GM21619 (cell line): ENCODE measurements around the gene TNFRSF14.
"Not testable (repeated sequence)": the region's sequence is repeated elsewhere in the genome, so short reads cannot be mapped to it uniquely, and the experiment has no call there.

Experiments used
- ATAC-seq: cut with Tn5 transposase; IDR thresholded peaks from one replicate; pipeline ENCODE4 v1.9.1; 2021; ENCODE audit not compliant: unreplicated experiment

TNFRSF14 gene

DNA sequence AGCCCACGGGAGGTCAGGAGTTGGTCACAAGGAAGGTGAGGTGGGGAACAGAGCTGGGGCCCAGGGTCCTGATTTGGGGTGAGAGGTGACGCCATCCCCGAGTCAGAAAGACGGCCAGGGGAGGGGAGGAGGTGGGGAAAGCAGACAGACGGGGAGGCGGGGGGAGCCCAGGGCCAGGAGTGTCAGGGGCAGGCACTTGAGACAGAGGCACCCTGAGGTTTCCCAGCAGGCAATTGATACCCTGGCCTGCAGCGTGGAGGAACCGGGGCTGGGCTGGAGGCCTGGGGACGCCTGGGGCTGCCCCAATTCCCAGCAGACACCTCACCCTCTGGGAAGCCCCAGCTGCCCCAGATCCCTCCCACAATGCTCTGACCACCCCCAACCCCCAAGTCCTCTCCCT lies 3.1 kb upstream of the TNFRSF14 start:
- not testable (repeated sequence) for ATAC-seq

GRCh38 chr1:2553871-2554620 lies 2.1 kb upstream of the TNFRSF14 start:
- no peak for ATAC-seq

- ATAC-seq: no peak
Measured at GRCh38 chr1:2554621-2555387, 1.4 kb upstream of the TNFRSF14 start.

DNA sequence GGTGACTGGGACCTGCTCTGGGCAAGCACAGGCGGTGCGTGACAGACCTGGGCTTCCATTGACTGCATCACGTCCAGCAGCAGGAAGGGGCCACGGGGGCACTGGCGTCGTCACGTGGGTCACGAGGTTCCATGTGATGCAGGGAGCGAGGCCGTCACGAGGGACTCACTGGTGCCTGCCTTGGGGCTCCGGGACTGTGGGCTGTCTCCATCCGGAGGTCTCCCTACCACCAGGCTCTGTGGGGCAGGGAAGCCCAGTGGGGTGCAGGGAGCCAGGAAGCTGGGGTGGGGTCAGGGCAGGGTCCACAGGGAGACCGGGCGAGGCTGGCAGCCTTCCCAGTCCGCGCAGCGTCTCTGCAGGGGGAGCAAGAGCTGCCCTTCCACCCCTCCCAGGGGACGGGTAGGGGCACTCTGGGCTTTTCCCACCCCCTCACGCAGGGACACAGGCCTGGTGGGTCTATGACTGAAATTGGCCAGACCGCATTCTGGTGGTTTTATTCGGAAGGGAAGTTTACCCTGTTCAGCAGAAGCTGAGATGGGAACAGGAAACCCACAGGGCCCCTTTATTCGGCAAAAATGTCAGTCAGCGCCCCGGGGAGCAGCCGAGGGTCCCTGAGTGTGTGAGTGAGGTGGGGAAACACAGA lies 416 bp upstream of the TNFRSF14 start:
- peak; percentile 36 for ATAC-seq

DNA sequence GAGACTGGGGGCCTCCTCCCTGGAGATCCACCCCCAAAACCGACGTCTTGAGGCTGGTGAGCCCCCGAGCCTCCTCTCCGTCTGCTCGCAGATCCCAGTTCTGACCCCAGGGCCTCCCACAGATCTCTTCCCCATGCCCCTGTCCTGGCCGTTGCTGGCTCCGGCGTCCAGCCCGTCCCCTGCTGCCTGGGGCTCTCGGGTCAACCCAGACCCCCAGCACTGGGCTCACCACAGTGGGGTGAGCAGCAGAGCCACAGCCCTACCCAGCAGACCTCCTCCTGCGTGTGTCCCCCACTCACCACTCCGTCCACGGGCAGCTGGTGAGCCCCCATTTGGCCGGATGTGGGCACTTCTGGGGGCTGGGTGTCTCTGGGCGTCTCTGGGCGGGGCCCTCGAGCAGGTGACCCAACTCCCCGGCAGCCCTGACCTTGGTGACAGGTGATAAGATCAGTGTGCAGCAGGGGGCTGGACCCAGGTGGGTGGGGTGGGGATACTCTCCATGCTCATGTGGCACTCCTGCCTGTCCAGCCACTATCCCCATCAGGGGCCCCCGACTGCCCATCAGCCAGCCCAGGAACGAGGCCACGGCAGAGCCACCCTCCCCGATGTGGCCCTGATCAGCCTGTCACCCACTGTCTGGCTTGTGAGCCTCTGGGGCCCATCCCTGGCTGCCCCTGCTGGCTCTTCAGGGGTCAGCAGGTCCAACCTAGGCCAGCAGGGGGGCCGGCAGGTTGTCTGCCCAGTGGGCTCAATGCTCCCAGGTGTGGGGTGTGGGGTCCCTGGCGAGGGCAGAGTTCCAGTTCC lies 709 bp downstream of the TNFRSF14 start:
- ATAC-seq: peak; percentile 13

- ATAC-seq: no peak
Measured at GRCh38 chr1:2557482-2558400, 1.6 kb downstream of the TNFRSF14 start.

DNA sequence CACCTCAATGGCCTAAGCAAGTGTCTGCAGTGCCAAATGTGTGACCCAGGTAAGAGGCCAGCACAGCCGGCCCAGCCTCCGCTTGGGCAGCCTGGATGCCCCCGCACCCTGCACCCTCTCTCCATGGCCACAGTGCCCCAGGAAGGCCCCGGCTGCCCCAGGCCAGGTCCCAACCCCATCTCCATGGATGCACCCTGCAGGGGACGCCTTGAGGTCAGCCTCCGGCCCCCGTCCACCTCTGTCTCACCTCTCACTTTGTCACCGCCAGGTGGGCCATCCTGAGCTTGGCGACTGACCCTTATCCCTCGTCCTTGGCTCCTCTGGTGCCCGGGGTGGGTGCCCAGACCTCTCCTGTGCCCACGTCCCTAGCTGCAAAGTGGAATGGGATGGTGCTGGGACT lies 2.2 kb downstream of the TNFRSF14 start:
- ATAC-seq: no peak

DNA sequence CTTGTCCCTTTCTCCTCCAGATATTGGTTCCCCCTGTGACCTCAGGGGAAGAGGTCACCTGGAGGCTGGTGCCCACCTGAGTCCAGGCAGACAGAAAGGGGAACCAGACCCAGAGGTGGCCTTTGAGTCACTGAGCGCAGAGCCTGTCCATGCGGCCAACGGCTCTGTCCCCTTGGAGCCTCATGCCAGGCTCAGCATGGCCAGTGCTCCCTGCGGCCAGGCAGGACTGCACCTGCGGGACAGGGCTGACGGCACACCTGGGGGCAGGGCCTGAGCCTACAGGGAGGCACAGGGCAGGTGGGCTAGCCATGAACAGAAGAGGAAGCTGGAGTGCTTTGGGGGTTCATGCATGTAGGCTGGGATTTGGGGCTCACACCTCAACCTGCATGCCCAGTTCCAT lies 2.7 kb downstream of the TNFRSF14 start:
- ATAC-seq: no peak

- ATAC-seq: no peak
Measured at GRCh38 chr1:2559509-2560298, 3.5 kb downstream of the TNFRSF14 start.

DNA sequence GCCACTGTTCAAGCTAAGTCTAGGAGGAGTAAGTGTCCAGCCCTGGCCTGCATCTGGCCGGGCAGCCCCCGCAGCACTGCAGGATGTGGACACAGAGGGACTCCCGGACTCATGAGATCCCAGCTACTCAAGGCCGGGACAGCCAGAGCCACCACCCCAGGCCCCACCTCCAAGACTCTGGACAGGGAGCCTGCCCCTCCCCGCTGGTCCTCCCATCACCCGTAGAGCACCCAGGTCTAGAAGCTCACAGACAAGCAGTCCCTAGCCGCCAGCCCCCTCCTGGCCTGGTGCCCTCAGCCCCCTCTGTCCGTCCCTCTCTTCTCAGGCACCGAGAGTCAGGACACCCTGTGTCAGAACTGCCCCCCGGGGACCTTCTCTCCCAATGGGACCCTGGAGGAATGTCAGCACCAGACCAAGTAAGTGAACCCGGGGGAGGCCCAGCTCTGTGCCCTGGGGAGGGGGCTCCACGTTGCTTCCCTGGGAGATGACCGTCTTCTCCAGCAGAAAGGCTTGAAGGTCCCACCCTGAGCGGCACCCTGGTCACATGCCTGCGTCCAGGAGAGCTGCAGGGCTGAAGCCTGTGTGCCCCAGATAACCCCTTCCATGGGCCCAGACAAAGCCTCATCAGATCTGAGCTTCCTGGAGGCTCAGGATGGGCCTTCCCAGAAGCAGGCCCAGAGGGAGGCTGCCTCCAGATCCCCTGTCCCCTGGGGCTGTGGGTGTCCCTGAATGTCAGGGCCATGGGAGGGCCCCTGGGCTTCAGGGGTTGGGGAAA lies 4.3 kb downstream of the TNFRSF14 start:
- ATAC-seq: no peak

DNA sequence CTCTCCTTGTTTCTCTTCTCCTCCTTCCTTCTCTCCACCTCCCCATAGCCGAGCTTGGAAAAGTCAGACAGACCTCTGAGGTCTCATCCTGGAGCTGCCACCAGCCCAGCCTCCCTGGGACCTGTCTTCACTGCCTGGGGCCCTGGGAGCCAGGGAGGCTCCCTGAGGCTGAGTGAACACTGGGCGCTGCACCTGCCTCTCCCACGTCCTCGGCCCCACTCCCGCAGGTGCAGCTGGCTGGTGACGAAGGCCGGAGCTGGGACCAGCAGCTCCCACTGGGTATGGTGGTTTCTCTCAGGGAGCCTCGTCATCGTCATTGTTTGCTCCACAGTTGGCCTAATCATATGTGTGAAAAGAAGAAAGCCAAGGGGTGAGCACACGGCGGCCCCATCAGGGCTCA lies 5.3 kb downstream of the TNFRSF14 start:
- ATAC-seq: no peak

- ATAC-seq: no peak
Measured at GRCh38 chr1:2561898-2562895, 6.0 kb downstream of the TNFRSF14 start.

GRCh38 chr1:2563205-2563604 lies 7.0 kb downstream of the TNFRSF14 start:
- ATAC-seq: no peak

DNA sequence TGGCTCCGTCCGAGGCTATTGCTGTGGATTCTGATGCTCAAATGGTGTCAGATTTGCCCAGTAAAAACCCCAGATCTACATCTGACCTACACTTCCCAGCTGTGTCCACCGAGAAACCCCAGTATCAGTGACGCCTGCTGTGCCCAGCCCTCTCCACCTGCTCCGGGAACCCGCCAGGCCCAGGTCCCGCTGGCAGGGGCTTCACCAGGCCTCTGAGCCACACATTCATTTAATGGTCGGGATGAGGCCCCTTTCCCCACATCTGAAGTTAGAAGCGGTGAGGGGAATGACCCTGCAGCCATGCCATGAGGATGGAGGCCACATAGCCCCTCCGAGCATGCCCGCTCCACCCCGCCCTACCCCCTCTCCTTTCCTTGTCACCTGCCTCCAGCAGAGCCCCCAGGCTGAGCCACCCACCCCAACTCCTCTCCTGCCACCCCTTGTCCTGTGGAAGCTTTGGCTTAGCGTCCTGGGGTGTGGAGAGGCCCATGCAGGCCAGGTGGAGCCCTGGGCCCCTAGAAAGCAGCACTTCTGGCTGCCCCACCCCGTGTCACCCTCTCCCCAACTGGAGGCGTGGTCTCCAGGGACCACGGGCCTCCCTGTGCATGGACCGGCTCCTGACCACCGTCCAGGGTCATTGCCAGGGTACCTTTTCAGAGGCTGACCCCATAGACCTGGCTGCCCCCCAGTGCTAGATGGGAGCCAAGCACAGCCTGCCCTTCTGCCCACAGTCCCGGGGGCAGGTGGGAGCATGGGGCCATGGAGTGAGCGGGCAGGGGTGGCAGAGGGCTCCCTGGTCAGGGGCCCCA lies 8.0 kb downstream of the TNFRSF14 start:
- no peak for ATAC-seq

DNA sequence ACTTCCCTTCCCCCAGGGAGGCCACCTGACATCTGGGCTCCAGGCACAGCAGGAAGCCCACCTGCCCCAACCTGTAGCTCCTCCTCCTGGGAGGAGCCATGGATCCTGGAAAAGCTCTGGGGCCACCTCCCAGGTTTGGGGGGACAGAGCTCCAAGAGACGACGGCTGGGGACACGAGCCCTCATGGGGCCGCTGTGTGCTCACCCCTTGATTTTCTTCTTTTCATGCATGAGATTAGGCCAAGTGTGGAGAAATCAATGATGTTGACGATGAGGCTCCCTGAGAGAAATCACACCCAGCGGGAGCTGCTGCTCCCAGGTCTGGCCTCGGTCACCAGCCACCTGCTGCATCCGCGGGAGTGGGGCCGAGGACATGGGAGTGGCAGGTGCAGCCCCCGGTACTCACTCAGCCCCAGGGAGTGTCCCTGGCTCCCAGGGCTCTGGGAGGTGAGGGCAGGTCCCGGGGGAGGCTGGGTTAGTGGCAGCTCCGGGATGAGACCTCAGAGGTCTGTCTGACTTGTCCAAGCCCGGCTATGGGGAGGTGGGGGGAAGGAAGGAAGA lies 8.7 kb downstream of the TNFRSF14 start:
- ATAC-seq: no peak
